Vagina (tissue), 2 donors: ENCODE measurements around the gene ZNF791.

ENCODE experiments used
- CTCF ChIP-seq, 3 experiments: fragments of 450-650 bp in 2 of 3; fragments of 200-600 bp in 1 of 3; sonication (generic) in 1 of 3; IDR thresholded peaks; one replicate each; pipeline ENCODE4 v1.5.1; 2017 to 2019; ENCODE audit warnings: antibody characterized with exemption in 3 of 3, mild to moderate bottlenecking in 2 of 3, moderate library complexity in 2 of 3
- POLR2A ChIP-seq, 2 donors: fragments of 450-650 bp; IDR thresholded peaks; one replicate each; pipeline ENCODE4 v1.6.1; 2017; ENCODE audit warnings: antibody characterized with exemption in 2 of 2, mild to moderate bottlenecking in 2 of 2, moderate library complexity in 2 of 2

- TF ChIP-seq CTCF (IDR thresholded peaks at IDR 0.05), result no peak
- no peak for TF ChIP-seq POLR2A (IDR thresholded peaks at IDR 0.05)
Measured at GRCh38 chr19:12660980-12661379, 50.3 kb downstream of the ZNF791 start.
